SU-DHL-6 (cell line): ENCODE measurements around the gene KLK11.

Source experiments
- CTCF ChIP-seq: fragments of 200-600 bp; sonication (generic); IDR thresholded peaks from one replicate; pipeline ENCODE4 v1.5.1; 2017; ENCODE audit warnings: antibody characterized with exemption, mild to moderate bottlenecking, low read length, moderate library complexity; ENCODE audit not compliant: insufficient read depth, poor library complexity, severe bottlenecking
- EZH2phosphoT487 ChIP-seq: fragments of 200-600 bp; sonication (generic), shearing (Covaris generic); conservative IDR thresholded peaks from 2 replicates; pipeline ENCODE4 v1.6.1; 2018; ENCODE audit warnings: mild to moderate bottlenecking, antibody characterized with exemption, low read length, moderate library complexity, mixed read lengths

DNA sequence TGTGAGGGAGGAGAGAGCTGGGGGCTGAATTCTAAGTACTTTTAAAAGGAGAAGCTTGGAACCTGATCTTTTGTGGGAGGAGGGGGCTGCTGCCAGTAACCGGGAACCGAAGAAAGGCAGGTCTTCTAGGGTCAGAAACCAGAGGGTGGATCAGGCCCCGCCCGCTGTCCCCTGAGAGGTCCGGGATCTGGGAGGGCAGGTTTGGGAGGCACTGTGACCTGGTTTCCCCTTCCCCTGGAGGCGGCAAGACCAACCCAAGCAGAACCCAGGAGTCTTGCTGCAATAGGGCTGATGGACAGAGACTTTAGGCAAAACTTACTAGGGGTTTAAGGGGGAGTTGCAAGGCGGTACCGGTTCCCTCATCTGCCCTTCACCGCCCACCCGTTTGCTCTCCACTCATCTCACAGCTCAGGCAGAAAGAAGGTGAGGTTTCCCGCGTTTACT lies 24.3 kb downstream of the KLK11 start:
- TF ChIP-seq CTCF (no peak), EZH2phosphoT487 (no peak)
